NB4 (cell line): Measurements from ENCODE around the gene ENTPD3.

Source experiments
- DNase-seq: peaks from one replicate; pipeline ENCODE4 v3.0.0; 2010; ENCODE audit warnings: low read depth
- H3K4me3 ChIP-seq: one replicate; pipeline ENCODE4 v1.5.1; 2011; ENCODE audit warnings: mild to moderate bottlenecking, low read depth, low read length, moderate library complexity
- CTCF ChIP-seq: IDR thresholded peaks from one replicate; pipeline ENCODE4 v1.5.1; 2012; ENCODE audit warnings: low read depth, low read length
- MAX ChIP-seq: IDR thresholded peaks from 2 replicates; pipeline ENCODE4 v1.6.1; 2011; ENCODE audit warnings: low read depth, low read length
- MYC ChIP-seq: IDR thresholded peaks from 2 replicates; pipeline ENCODE4 v1.6.1; 2011; ENCODE audit warnings: low read depth, low read length
- POLR2A ChIP-seq: IDR thresholded peaks from 2 replicates; pipeline ENCODE4 v1.6.1; 2011; ENCODE audit warnings: mild to moderate bottlenecking; ENCODE audit not compliant: insufficient read length; ENCODE audit errors: extremely low read depth

Gene ENTPD3

GRCh38 chr3:40432793-40433192 is 45.8 kb downstream of the ENTPD3 start:
- no peak overlapping the region for H3K4me3 ChIP-seq
- DNase-seq = no peak
- no peak for TF ChIP-seq MYC
- TF ChIP-seq CTCF = no peak
- TF ChIP-seq POLR2A = no peak
- no peak for TF ChIP-seq MAX

- H3K4me3 ChIP-seq = no peak overlapping the region
- no peak for DNase-seq
- no peak for TF ChIP-seq POLR2A
- TF ChIP-seq MAX = no peak
- TF ChIP-seq MYC = no peak
- no peak for TF ChIP-seq CTCF
Observed at GRCh38 chr3:40437889-40438288, 50.9 kb downstream of the ENTPD3 start.

- TF ChIP-seq POLR2A (no peak), MYC (no peak), MAX (no peak), CTCF (no peak)
- no peak overlapping the region for H3K4me3 ChIP-seq
- no peak for DNase-seq
Observed at GRCh38 chr3:40445062-40445461, 58.1 kb downstream of the ENTPD3 start.

GRCh38 chr3:40445880-40446279 is 58.9 kb downstream of the ENTPD3 start:
- H3K4me3 ChIP-seq = no peak overlapping the region
- TF ChIP-seq MYC = no peak
- no peak for DNase-seq

- DNase-seq = no peak
- no peak for TF ChIP-seq MYC
- TF ChIP-seq CTCF = no peak
- TF ChIP-seq POLR2A = no peak
- TF ChIP-seq MAX = no peak
- no peak overlapping the region for H3K4me3 ChIP-seq
Observed at GRCh38 chr3:40450438-40450837, 63.5 kb downstream of the ENTPD3 start.

- DNase-seq = no peak
- no peak for TF ChIP-seq MAX
- no peak for TF ChIP-seq CTCF
- TF ChIP-seq POLR2A = no peak
- no peak for TF ChIP-seq MYC
- no peak overlapping the region for H3K4me3 ChIP-seq
Observed at GRCh38 chr3:40451551-40451950, 64.6 kb downstream of the ENTPD3 start.
